ENCODE results near the gene FANCD2.

DNA sequence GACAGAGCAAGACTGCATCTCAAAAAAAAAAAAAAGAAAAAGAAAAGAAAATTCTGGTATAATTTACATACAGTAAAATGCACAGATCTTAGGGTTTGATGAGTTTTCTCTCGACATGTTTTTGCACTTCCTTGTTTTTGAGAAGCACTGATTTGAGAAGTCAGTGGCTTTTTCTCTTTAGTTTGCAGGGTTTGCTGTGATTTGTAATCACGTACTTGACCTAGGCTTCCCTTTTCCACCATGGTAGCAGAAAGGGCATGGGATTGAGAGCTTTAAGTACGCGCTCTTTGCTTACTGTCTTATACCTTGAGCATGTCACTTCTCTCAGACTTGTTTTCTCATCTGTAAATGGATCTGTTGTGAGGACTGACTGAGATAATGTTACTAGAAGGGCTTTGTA, 119.4 kb downstream of the FANCD2 start:
- TF ChIP-seq POLR2A (IDR thresholded peaks at IDR 0.05; ENCODE audit: low read depth, low read length) (no peak), POLR2AphosphoS5 (IDR thresholded peaks at IDR 0.05; ENCODE audit: low read depth, low read length) (no peak)

Measured in GM12892 (cell line).